Measurements from ENCODE around the gene HOMER1. TPM values are rescaled to one million over a fixed set of nuclear protein-coding genes. Genes with fewer than 3 reads are reported as not detected.

Gene HOMER1
- total RNA-seq, 1 donor from 2014 or later, result 20.5 TPM

DNA sequence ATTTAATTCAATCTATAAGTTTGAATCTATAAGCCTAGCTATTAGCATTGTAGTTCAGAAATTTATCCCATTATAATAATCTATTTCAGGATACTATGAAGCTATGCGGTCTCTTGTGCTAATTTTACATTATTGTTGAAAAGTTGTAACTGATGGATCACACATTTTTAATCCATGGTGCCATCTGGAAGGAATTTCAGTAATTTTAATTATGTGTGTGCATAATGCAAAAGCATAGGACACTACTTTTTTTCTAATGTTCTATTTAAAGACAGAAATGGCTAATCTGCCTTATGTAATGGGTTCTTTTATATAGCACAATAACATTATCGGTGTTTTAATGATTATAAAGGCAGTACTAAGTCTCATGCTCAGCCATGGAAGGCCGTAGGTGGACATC lies 90.6 kb downstream of the HOMER1 start:
- Histone ChIP-seq H3K36me3 (ENCODE audit: control insufficient read depth, insufficient read depth, low read length) (no peaks in the 10 kb centered on the region), H3K27me3 (ENCODE audit: control insufficient read depth, insufficient read depth, low read length) (no peaks in the 10 kb centered on the region), H3K4me3 (ENCODE audit: low read depth, low read length) (no peak overlapping the region)
- DNase-seq (ENCODE audit: low read depth) (no peak), FAIRE-seq (no peak)
- TF ChIP-seq, protein P1, sequence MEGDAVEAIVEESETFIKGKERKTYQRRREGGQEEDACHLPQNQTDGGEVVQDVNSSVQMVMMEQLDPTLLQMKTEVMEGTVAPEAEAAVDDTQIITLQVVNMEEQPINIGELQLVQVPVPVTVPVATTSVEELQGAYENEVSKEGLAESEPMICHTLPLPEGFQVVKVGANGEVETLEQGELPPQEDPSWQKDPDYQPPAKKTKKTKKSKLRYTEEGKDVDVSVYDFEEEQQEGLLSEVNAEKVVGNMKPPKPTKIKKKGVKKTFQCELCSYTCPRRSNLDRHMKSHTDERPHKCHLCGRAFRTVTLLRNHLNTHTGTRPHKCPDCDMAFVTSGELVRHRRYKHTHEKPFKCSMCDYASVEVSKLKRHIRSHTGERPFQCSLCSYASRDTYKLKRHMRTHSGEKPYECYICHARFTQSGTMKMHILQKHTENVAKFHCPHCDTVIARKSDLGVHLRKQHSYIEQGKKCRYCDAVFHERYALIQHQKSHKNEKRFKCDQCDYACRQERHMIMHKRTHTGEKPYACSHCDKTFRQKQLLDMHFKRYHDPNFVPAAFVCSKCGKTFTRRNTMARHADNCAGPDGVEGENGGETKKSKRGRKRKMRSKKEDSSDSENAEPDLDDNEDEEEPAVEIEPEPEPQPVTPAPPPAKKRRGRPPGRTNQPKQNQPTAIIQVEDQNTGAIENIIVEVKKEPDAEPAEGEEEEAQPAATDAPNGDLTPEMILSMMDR (IDR thresholded peaks at IDR 0.05; ENCODE audit: insufficient read depth, low read length, severe bottlenecking), result no peak

DNA sequence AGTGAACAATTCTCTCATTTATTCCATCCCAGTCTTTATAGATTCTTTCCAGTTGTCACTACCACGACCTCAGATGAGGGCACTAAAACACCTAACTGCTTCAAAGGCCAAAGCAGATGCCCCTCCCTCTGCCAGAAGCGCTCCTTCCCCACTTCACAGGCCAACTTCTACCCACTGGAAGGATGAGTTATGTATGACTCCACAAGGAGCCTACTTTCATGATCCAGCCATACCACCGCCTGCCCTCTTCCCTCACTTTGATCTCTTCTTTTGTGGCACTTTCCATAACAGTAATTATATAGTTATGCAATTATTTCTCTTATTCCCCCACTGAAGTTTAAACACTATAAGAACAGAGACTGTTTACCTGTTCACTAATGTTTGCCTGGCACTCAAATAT lies 93.7 kb downstream of the HOMER1 start:
- no peak for DNase-seq (ENCODE audit: low read depth)
- no peaks in the 10 kb centered on the region for H3K27me3 ChIP-seq (ENCODE audit: control insufficient read depth, insufficient read depth, low read length)
- FAIRE-seq, result no peak
- TF ChIP-seq, protein P1 (IDR thresholded peaks at IDR 0.05; ENCODE audit: insufficient read depth, low read length, severe bottlenecking), result no peak
- no peak overlapping the region for H3K4me3 ChIP-seq (ENCODE audit: low read depth, low read length)
- no peaks in the 10 kb centered on the region for H3K36me3 ChIP-seq (ENCODE audit: control insufficient read depth, insufficient read depth, low read length)

DNA sequence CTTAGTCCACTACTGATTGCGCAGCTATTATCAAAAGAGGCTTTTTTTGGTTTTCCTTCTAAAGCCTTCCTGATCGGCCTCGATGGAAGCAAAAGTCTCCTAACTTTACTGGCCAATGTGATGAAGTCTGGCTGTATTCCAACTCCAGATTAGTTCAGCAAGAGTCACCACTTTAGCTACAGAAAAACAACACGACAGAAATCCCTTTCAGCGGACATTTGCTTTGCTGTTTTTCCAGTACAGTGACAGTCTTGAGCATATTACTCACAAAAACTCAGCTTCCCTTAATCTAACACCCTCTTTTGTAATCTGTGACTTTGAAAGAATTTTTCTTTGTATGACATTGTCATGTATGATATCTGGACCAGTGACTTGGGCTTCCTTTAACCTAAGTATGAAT lies 95.7 kb downstream of the HOMER1 start:
- no peak overlapping the region for H3K4me3 ChIP-seq (ENCODE audit: low read depth, low read length)
- FAIRE-seq (no peak), DNase-seq (ENCODE audit: low read depth) (peak; percentile 18)
- H3K27me3 ChIP-seq (ENCODE audit: control insufficient read depth, insufficient read depth, low read length), result no peaks in the 10 kb centered on the region
- TF ChIP-seq, protein P1 (IDR thresholded peaks at IDR 0.05; ENCODE audit: insufficient read depth, low read length, severe bottlenecking), result no peak
- no peaks in the 10 kb centered on the region for H3K36me3 ChIP-seq (ENCODE audit: control insufficient read depth, insufficient read depth, low read length)

DNA sequence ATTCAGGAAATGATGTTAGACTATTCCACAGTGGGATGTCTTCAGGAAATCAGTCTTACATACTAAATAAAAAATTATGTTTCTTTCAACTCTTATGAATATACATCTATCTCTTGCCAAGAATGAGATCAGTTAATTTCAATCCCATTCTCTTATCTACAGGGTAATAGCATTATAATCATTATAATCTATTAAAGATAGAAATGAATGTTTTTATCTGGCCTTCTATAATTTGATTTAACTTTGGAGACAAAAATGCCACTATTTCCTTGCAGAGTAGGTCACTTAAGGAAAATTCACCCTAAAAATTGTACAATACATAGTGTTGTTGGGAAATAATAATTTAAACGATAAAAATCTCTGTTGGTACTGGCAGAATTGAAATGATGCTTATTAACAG lies 96.4 kb downstream of the HOMER1 start:
- Histone ChIP-seq H3K27me3 (ENCODE audit: control insufficient read depth, insufficient read depth, low read length) (no peaks in the 10 kb centered on the region), H3K4me3 (ENCODE audit: low read depth, low read length) (no peak overlapping the region), H3K36me3 (ENCODE audit: control insufficient read depth, insufficient read depth, low read length) (no peaks in the 10 kb centered on the region)
- TF ChIP-seq, protein P1 (IDR thresholded peaks at IDR 0.05; ENCODE audit: insufficient read depth, low read length, severe bottlenecking), result no peak
- DNase-seq (ENCODE audit: low read depth) (no peak), FAIRE-seq (no peak)

DNA sequence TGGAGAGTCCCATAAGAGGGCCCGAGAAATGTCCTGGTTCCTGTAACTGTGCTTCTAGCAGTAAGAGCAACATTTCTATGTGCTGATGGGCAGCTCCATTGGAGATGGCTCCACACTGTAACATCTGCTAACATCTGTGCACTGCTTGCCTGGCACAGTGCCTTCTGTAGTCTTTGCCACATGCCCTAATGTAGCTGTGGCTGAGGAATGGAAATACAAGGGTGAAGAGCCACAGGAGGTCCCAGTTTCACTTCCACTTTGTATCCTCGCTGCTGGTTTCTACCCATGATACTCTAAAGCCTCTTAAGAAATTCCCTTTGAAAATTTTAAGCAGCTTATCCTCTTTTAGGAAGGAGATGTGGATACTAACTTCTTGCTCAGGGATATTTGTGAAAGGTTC lies 97.4 kb downstream of the HOMER1 start:
- FAIRE-seq (peak; percentile 13), DNase-seq (ENCODE audit: low read depth) (no peak)
- H3K36me3 ChIP-seq (ENCODE audit: control insufficient read depth, insufficient read depth, low read length), result no peaks in the 10 kb centered on the region
- H3K27me3 ChIP-seq (ENCODE audit: control insufficient read depth, insufficient read depth, low read length), result no peaks in the 10 kb centered on the region
- H3K4me3 ChIP-seq (ENCODE audit: low read depth, low read length), result no peak overlapping the region
- TF ChIP-seq, protein P1 (IDR thresholded peaks at IDR 0.05; ENCODE audit: insufficient read depth, low read length, severe bottlenecking), result no peak

DNA sequence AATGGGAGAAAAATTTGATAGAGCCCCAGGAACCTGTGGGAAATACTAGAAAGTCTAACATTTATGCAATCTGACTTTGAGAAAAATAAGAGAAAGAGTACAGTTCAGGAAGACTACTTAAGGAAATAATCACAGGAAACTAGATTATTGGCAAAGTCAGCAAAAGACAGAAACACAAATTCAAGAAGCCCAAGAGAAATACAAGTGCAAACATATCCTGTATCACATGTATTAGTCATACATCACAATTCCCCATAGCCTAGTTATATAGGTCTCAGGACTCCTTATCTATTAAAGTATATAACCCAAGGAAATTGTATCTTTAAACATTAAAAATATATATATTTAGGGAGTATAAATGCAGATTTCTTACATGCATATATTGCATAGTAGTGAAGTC lies 100.8 kb downstream of the HOMER1 start:
- TF ChIP-seq, protein P1 (IDR thresholded peaks at IDR 0.05; ENCODE audit: insufficient read depth, low read length, severe bottlenecking), result no peak
- Histone ChIP-seq H3K27me3 (ENCODE audit: control insufficient read depth, insufficient read depth, low read length) (no peaks in the 10 kb centered on the region), H3K36me3 (ENCODE audit: control insufficient read depth, insufficient read depth, low read length) (no peaks in the 10 kb centered on the region), H3K4me3 (ENCODE audit: low read depth, low read length) (no peak overlapping the region)
- DNase-seq (ENCODE audit: low read depth) (peak; percentile 73), FAIRE-seq (no peak)
